Measurements from ENCODE around the gene CORO1C. TPM values are rescaled to one million over a fixed set of nuclear protein-coding genes. Genes with fewer than 3 reads are reported as not detected.
"Not testable (repeated sequence)": the region's sequence is repeated elsewhere in the genome, so short reads cannot be mapped to it uniquely, and the experiment has no call there.

CORO1C gene
- total RNA-seq, 4 donors from 2014 or later = 277 to 473 (median 342) TPM

DNA sequence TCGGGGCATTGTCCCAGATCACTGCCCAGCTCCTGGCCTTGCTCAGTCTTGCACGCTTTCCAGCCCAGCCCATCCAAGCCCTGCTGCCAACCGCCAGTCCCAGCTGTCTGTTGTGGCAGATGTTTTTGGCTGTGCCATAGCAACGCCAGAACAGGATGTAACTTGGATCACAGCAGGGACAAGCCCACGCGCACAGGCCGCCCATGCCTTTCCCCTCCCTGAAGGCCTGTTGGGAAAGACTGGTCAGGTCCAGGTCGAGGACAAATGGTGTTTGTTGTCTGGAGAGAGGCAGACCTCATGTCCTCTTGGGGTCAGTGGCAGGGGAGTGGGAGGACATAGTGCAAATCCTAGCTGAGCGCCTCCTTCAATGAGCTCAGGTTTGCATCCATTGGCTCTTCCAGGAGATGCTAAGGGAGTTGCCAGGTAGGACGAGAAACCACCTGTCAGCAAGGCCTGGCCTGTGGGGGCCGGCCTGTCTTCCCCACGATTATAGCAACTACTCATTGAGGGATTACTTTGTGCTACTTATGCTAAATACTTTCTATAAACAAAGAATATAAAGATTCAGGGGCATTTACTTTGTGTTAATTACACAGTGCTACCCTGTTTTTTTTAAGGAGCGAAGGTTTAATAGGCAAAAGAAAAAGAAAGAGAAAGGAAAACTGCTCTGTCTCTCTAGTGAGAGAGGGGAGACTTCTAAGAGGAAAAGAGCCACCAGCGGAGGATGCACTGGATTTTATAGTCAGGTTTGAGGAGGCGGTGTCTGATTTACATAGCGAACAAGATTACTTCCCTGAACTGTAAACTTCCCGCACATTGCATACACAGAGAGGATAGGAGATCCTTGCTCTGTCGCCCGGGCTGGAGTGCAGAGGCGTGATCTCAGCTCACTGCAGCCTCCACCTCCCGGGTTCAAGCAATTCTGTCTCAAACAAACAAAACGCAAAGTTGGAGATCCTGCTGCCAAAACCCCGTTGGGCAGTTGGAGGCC is 42.8 kb upstream of the CORO1C start:
- 20 to 40% methylated on average over 1 to 11 of the region's 23 CpGs for WGBS, 2 donors (ENCODE audit: low coverage in 1 of 2)
- H3K27me3 ChIP-seq = no peaks in the 10 kb centered on the region
- no peaks in the 10 kb centered on the region for H3K9me3 ChIP-seq
- H3K4me3 ChIP-seq = peak overlapping the region in 1 of 2 donors; percentile 11
- peak overlapping the region; percentile 83 to 92 (median 87) for H3K27ac ChIP-seq
- H3K4me1 ChIP-seq = peaks cover 0 to 55% (median 37%) of the 10 kb centered on the region in 3 donors
- no peaks in the 10 kb centered on the region for H3K36me3 ChIP-seq
- TF ChIP-seq POLR2A (IDR thresholded peaks at IDR 0.05) (no peak), EP300 (IDR thresholded peaks at IDR 0.05) (peak; percentile 74), POLR2AphosphoS5 (IDR thresholded peaks at IDR 0.05) (peak; percentile 99)
- TF ChIP-seq, protein P1, sequence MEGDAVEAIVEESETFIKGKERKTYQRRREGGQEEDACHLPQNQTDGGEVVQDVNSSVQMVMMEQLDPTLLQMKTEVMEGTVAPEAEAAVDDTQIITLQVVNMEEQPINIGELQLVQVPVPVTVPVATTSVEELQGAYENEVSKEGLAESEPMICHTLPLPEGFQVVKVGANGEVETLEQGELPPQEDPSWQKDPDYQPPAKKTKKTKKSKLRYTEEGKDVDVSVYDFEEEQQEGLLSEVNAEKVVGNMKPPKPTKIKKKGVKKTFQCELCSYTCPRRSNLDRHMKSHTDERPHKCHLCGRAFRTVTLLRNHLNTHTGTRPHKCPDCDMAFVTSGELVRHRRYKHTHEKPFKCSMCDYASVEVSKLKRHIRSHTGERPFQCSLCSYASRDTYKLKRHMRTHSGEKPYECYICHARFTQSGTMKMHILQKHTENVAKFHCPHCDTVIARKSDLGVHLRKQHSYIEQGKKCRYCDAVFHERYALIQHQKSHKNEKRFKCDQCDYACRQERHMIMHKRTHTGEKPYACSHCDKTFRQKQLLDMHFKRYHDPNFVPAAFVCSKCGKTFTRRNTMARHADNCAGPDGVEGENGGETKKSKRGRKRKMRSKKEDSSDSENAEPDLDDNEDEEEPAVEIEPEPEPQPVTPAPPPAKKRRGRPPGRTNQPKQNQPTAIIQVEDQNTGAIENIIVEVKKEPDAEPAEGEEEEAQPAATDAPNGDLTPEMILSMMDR (IDR thresholded peaks at IDR 0.05) = no peak
- peak; percentile 97 for ATAC-seq

DNA sequence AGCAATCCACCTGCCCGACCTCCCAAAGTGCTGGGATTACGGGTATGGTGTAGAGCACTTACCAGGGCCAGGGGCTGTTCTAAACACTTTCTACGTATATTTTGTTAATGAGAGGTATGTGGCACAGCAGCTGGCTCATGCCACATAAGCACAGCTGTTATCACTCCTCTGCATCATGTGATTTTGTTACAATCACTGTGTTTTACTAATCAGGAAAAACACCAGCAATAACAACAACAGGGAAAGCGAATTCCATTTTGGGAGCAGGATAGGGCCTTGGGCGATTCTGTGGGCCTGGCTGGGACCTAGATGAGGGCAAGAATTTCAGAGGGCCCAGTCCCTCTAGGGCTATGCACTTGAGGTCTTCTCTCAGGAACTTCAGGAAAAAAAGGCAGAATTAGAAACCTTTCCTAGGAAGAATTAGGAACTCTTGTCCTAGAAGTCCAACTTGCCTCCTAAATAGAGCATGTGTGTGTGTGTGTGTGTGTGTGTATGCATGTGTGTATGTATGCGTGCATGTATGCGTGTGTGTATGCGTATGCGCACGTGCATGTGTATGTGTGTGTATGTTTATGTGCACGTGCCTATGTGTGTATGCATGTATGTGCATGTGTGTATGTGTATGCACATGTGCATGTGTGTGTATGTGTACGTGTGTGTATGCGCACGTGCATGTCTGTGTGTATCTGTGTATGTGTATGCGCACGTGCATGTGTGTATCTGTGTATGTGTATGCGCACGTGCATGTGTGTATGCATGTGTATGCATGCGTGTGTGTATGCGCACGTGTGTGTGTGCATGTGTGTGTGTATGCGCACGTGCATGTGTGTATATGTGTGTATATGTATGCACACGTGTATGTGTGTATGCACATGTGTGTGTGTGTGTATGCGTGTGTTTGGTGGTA is 41.8 kb upstream of the CORO1C start:
- H3K27ac ChIP-seq = peak overlapping the region; percentile 11 to 92 (median 86)
- no peaks in the 10 kb centered on the region for H3K9me3 ChIP-seq
- H3K36me3 ChIP-seq = no peaks in the 10 kb centered on the region
- ATAC-seq = no peak
- no peaks in the 10 kb centered on the region for H3K27me3 ChIP-seq
- H3K4me3 ChIP-seq = no peak overlapping the region
- 67 to 73% methylated on average over 18 to 24 of the region's 25 CpGs for WGBS, 2 donors (ENCODE audit: low coverage in 1 of 2)
- H3K4me1 ChIP-seq = peaks cover 0 to 64% (median 41%) of the 10 kb centered on the region in 3 donors
- TF ChIP-seq POLR2A (IDR thresholded peaks at IDR 0.05) (no peak), POLR2AphosphoS5 (IDR thresholded peaks at IDR 0.05) (no peak), EP300 (IDR thresholded peaks at IDR 0.05) (no peak)
- TF ChIP-seq, protein P1 (IDR thresholded peaks at IDR 0.05) = no peak

DNA sequence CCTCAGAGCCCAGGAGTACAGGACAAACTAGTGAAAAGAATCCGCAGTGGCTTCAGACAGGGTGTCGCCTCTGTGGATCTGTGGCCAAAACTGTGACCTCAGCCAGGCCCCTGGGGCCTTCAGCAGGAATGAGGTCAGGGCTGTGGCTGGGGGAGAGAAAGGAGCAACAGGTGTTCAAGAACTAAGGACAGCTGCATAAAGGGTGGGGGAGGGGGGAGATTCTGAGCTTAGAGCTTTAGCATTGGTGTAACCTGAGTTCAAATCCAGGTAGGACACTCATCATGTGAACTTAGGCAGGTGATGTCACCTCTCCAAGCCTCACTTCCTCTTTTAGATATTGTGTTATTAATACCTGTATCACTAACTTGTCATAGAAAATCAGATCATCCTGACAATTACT is 40.9 kb upstream of the CORO1C start:
- WGBS, 2 donors (ENCODE audit: low coverage in 1 of 2) = 58 to 92% methylated on average over 2 of the region's 2 CpGs
- TF ChIP-seq, protein P1 (IDR thresholded peaks at IDR 0.05) = no peak
- TF ChIP-seq POLR2AphosphoS5 (IDR thresholded peaks at IDR 0.05) = no peak
- TF ChIP-seq EP300 (IDR thresholded peaks at IDR 0.05) = no peak
- no peak for TF ChIP-seq POLR2A (IDR thresholded peaks at IDR 0.05)

DNA sequence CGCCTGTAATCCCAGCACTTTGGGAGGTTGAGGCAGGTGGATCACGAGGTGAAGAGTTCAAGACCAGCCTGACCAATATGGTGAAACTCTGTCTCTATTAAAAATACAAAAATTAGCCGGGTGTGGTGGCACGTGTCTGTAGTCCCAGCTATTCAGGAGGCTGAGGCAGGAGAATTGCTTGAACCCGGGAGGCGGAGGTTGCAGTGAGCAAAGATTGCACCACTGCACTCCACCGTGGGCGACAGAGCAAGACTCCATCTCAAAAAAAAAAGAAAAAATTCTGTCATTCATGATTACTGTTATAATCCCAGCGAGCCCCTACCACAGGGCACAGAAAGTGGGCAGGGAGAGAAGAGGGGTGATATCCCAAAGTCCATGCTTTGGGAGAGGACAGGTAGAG is 40.5 kb upstream of the CORO1C start:
- WGBS, 2 donors (ENCODE audit: low coverage in 1 of 2) = 72 to 83% methylated on average over 3 to 9 of the region's 9 CpGs
- H3K4me1 ChIP-seq = peaks cover 0 to 66% (median 41%) of the 10 kb centered on the region in 3 donors
- ATAC-seq, H3K4me3 ChIP-seq, H3K36me3 ChIP-seq, H3K27me3 ChIP-seq, H3K9me3 ChIP-seq: not testable (repeated sequence)
- H3K27ac ChIP-seq = peak overlapping the region in 3 of 4 donors; percentile 83 to 92 (median 88)

More for the DNA sequence above, 40.9 kb upstream of the CORO1C start:
- Histone ChIP-seq H3K4me3 (no peak overlapping the region), H3K4me1 (peaks cover 0 to 66% (median 41%) of the 10 kb centered on the region in 3 donors), H3K27me3 (no peaks in the 10 kb centered on the region), H3K9me3 (no peaks in the 10 kb centered on the region), H3K36me3 (no peaks in the 10 kb centered on the region), H3K27ac (peak overlapping the region; percentile 11 to 92 (median 86))
- ATAC-seq = no peak

DNA sequence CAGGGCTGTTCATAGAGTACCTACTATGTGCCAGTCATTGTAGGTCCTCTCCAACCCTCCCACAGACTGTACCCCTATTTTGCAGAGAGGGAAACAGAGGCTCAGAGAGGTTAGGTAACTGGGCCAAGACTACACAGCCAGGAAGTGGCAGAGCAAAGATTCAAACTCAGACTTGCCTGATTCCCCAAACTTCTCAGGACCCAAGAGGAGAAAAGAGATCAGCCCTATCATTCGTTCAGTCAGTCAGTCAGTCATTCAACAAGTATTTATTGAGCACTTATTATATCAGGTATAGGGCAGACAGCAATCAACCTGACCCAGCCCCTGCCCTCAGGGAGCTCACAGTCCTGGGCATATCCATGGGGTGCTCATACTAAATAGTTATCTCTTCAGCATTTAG is 39.6 kb upstream of the CORO1C start:
- Histone ChIP-seq H3K27ac (peak overlapping the region; percentile 9 to 92 (median 86)), H3K4me3 (no peak overlapping the region), H3K27me3 (no peaks in the 10 kb centered on the region), H3K4me1 (peaks cover 0 to 66% (median 41%) of the 10 kb centered on the region in 3 donors), H3K36me3 (no peaks in the 10 kb centered on the region), H3K9me3 (no peaks in the 10 kb centered on the region)
- no peak for TF ChIP-seq EP300 (IDR thresholded peaks at IDR 0.05)
- TF ChIP-seq, protein P1 (IDR thresholded peaks at IDR 0.05) = no peak
- TF ChIP-seq POLR2A (IDR thresholded peaks at IDR 0.05) = no peak
- TF ChIP-seq POLR2AphosphoS5 (IDR thresholded peaks at IDR 0.05) = no peak
- no peak for ATAC-seq
- 100% methylated on average over 1 of the region's 1 CpG; no CpG with 5 or more reads in 1 of the 2 donors for WGBS, 2 donors (ENCODE audit: low coverage in 1 of 2)

Data from gastroesophageal sphincter (tissue), 4 donors.